ENCODE results near the gene LYZL4. TPM values are rescaled to one million over a fixed set of nuclear protein-coding genes. Genes with fewer than 3 reads are reported as not detected.

Gene LYZL4
- total RNA-seq, 2 experiments from 2014 or later: not detected

GRCh38 chr3:42355612-42356011, 54.8 kb downstream of the LYZL4 start:
- BruUV-seq (replicated peaks): no TSS peak
- no peaks in the 10 kb centered on the region for H3K9me2 ChIP-seq (ENCODE audit: insufficient read depth, low read length)
- no peak overlapping the region for H3K27ac ChIP-seq (ENCODE audit: low read depth, low read length, poor library complexity, severe bottlenecking)
- intact Hi-C loops (cut with micrococcal nuclease; ENCODE audit: unreplicated experiment): no loop called here
- no peaks in the 10 kb centered on the region for H3K4me1 ChIP-seq (ENCODE audit: insufficient read depth, low read length, poor library complexity, severe bottlenecking)
- no peak overlapping the region for H2AFZ ChIP-seq (ENCODE audit: low read length)
- POLR2A ChIA-PET: no interaction called here
- H3K36me3 ChIP-seq (ENCODE audit: insufficient read depth, low read length): no peaks in the 10 kb centered on the region
- H3K79me2 ChIP-seq (ENCODE audit: insufficient read depth, low read depth, low read length): no peaks in the 10 kb centered on the region
- DNase-seq (ENCODE audit: low spot score): no peak
- no peak overlapping the region for H3K4me2 ChIP-seq (ENCODE audit: low read length)
- no peaks in the 10 kb centered on the region for H4K20me1 ChIP-seq (ENCODE audit: insufficient read depth, low read length)
- CTCF ChIA-PET (ENCODE audit: unreplicated experiment): no interaction called here
- no peak overlapping the region for H3K4me3 ChIP-seq (ENCODE audit: low read depth, low read length, poor library complexity, severe bottlenecking)
- H3K9me3 ChIP-seq (ENCODE audit: low read length): no peaks in the 10 kb centered on the region
- TF ChIP-seq EZH2phosphoT487 (IDR thresholded peaks at IDR 0.05; ENCODE audit: borderline replicate concordance, low read depth, low read length) (no peak), CTCF (conservative IDR thresholded peaks at IDR 0.05; ENCODE audit: low read length) (no peak)

GRCh38 chr3:42353631-42354030, 56.8 kb downstream of the LYZL4 start:
- no peak overlapping the region for H2AFZ ChIP-seq (ENCODE audit: low read length)
- POLR2A ChIA-PET: interaction anchor here (0.5 kb wide), 1 partner anchor 225 kb away, joined by 4 read pairs; no protein-coding TSS in a partner anchor
- no peaks in the 10 kb centered on the region for H3K36me3 ChIP-seq (ENCODE audit: insufficient read depth, low read length)
- H3K4me1 ChIP-seq (ENCODE audit: insufficient read depth, low read length, poor library complexity, severe bottlenecking): no peaks in the 10 kb centered on the region
- intact Hi-C loops (cut with micrococcal nuclease; ENCODE audit: unreplicated experiment): no loop called here
- DNase-seq (ENCODE audit: low spot score): no peak
- H3K9me2 ChIP-seq (ENCODE audit: insufficient read depth, low read length): no peaks in the 10 kb centered on the region
- H3K27ac ChIP-seq (ENCODE audit: low read depth, low read length, poor library complexity, severe bottlenecking): no peak overlapping the region
- no peak overlapping the region for H3K4me2 ChIP-seq (ENCODE audit: low read length)
- no peaks in the 10 kb centered on the region for H3K9me3 ChIP-seq (ENCODE audit: low read length)
- no peaks in the 10 kb centered on the region for H4K20me1 ChIP-seq (ENCODE audit: insufficient read depth, low read length)
- BruUV-seq (replicated peaks): no TSS peak
- no peak overlapping the region for H3K4me3 ChIP-seq (ENCODE audit: low read depth, low read length, poor library complexity, severe bottlenecking)
- H3K79me2 ChIP-seq (ENCODE audit: insufficient read depth, low read depth, low read length): no peaks in the 10 kb centered on the region
- TF ChIP-seq EZH2phosphoT487 (IDR thresholded peaks at IDR 0.05; ENCODE audit: borderline replicate concordance, low read depth, low read length) (no peak), CTCF (conservative IDR thresholded peaks at IDR 0.05; ENCODE audit: low read length) (no peak)
- CTCF ChIA-PET (ENCODE audit: unreplicated experiment): no interaction called here

GRCh38 chr3:42351207-42351606, 59.2 kb downstream of the LYZL4 start:
- H3K27ac ChIP-seq (ENCODE audit: low read depth, low read length, poor library complexity, severe bottlenecking): no peak overlapping the region
- no peaks in the 10 kb centered on the region for H3K9me2 ChIP-seq (ENCODE audit: insufficient read depth, low read length)
- H3K4me3 ChIP-seq (ENCODE audit: low read depth, low read length, poor library complexity, severe bottlenecking): no peak overlapping the region
- DNase-seq (ENCODE audit: low spot score): no peak
- BruUV-seq (replicated peaks): no TSS peak
- ChIA-PET CTCF (ENCODE audit: unreplicated experiment) (no interaction called here), POLR2A (no interaction called here)
- no peaks in the 10 kb centered on the region for H3K9me3 ChIP-seq (ENCODE audit: low read length)
- no peaks in the 10 kb centered on the region for H3K79me2 ChIP-seq (ENCODE audit: insufficient read depth, low read depth, low read length)
- no peaks in the 10 kb centered on the region for H3K36me3 ChIP-seq (ENCODE audit: insufficient read depth, low read length)
- H4K20me1 ChIP-seq (ENCODE audit: insufficient read depth, low read length): no peaks in the 10 kb centered on the region
- intact Hi-C loops (cut with micrococcal nuclease; ENCODE audit: unreplicated experiment): no loop called here
- no peak for TF ChIP-seq CTCF (conservative IDR thresholded peaks at IDR 0.05; ENCODE audit: low read length)
- no peak for TF ChIP-seq EZH2phosphoT487 (IDR thresholded peaks at IDR 0.05; ENCODE audit: borderline replicate concordance, low read depth, low read length)
- no peaks in the 10 kb centered on the region for H3K4me1 ChIP-seq (ENCODE audit: insufficient read depth, low read length, poor library complexity, severe bottlenecking)
- no peak overlapping the region for H3K4me2 ChIP-seq (ENCODE audit: low read length)
- H2AFZ ChIP-seq (ENCODE audit: low read length): no peak overlapping the region
